IPS DF 19.7 (cell line): ENCODE results near the gene CCDC149.

Source experiments
- DNase-seq: peaks from one replicate; pipeline ENCODE4 v3.0.0-alpha.2; 2013; ENCODE audit warnings: low read depth, low spot score

Gene CCDC149

GRCh38 chr4:24881508-24882196 lies 31.2 kb downstream of the CCDC149 start:
- DNase-seq: no peak

- no peak for DNase-seq
Measured at GRCh38 chr4:24880186-24880585, 32.7 kb downstream of the CCDC149 start.

GRCh38 chr4:24878636-24879016 lies 34.2 kb downstream of the CCDC149 start:
- no peak for DNase-seq

GRCh38 chr4:24877868-24878635 lies 34.8 kb downstream of the CCDC149 start:
- DNase-seq: no peak

- DNase-seq: no peak
Measured at GRCh38 chr4:24876431-24876830, 36.4 kb downstream of the CCDC149 start.

GRCh38 chr4:24872720-24873119 lies 40.1 kb downstream of the CCDC149 start:
- no peak for DNase-seq

GRCh38 chr4:24871210-24871609 lies 41.6 kb downstream of the CCDC149 start:
- no peak for DNase-seq

- DNase-seq: no peak
Measured at GRCh38 chr4:24867766-24868296, 45.0 kb downstream of the CCDC149 start.

- no peak for DNase-seq
Measured at GRCh38 chr4:24867251-24867650, 45.6 kb downstream of the CCDC149 start.

- DNase-seq: no peak
Measured at GRCh38 chr4:24865401-24865800, 47.4 kb downstream of the CCDC149 start.

GRCh38 chr4:24863799-24864198 lies 49.0 kb downstream of the CCDC149 start:
- DNase-seq: no peak

GRCh38 chr4:24862073-24862751 lies 50.6 kb downstream of the CCDC149 start:
- DNase-seq: no peak

- DNase-seq: no peak
Measured at GRCh38 chr4:24858550-24858949, 54.3 kb downstream of the CCDC149 start.

GRCh38 chr4:24858026-24858425 lies 54.8 kb downstream of the CCDC149 start:
- DNase-seq: no peak

GRCh38 chr4:24856586-24856985 lies 56.3 kb downstream of the CCDC149 start:
- no peak for DNase-seq

GRCh38 chr4:24855741-24856140 lies 57.1 kb downstream of the CCDC149 start:
- DNase-seq: no peak

GRCh38 chr4:24853142-24853541 lies 59.7 kb downstream of the CCDC149 start:
- DNase-seq: no peak

- DNase-seq: no peak
Measured at GRCh38 chr4:24850674-24851073, 62.2 kb downstream of the CCDC149 start.

GRCh38 chr4:24849756-24850155 lies 63.1 kb downstream of the CCDC149 start:
- DNase-seq: no peak

GRCh38 chr4:24849351-24849750 lies 63.5 kb downstream of the CCDC149 start:
- no peak for DNase-seq

GRCh38 chr4:24846716-24847115 lies 66.1 kb downstream of the CCDC149 start:
- no peak for DNase-seq

GRCh38 chr4:24845902-24846301 lies 66.9 kb downstream of the CCDC149 start:
- DNase-seq: no peak
